ENCODE measurements around the gene FAM76B.

FAM76B gene

DNA sequence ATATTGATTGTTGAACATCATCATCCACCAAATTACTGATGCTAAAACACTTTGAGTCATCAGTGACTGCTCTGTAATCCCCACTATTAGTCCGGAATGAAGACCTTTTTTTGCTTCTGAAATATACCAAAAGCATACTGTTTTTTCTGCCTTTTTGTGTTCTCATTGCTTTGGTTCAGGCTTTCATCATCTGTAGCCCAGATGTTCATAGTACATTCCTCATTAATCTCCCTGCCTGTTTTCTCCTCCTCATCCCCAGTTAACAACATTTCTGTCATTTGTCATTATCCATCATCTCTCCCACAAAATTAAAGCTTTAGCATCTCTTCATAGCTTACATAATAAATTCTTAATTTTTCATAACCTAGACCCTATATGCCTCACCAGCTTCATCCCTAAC lies 10.0 kb upstream of the FAM76B start:
- no peak for TF ChIP-seq ZNF8 (CRISPR knock-in tag; IDR thresholded peaks at IDR 0.05)
- no peak for TF ChIP-seq ZNF565 (CRISPR knock-in tag; conservative IDR thresholded peaks at IDR 0.05; ENCODE audit: low read depth)
- TF ChIP-seq, protein P1, sequence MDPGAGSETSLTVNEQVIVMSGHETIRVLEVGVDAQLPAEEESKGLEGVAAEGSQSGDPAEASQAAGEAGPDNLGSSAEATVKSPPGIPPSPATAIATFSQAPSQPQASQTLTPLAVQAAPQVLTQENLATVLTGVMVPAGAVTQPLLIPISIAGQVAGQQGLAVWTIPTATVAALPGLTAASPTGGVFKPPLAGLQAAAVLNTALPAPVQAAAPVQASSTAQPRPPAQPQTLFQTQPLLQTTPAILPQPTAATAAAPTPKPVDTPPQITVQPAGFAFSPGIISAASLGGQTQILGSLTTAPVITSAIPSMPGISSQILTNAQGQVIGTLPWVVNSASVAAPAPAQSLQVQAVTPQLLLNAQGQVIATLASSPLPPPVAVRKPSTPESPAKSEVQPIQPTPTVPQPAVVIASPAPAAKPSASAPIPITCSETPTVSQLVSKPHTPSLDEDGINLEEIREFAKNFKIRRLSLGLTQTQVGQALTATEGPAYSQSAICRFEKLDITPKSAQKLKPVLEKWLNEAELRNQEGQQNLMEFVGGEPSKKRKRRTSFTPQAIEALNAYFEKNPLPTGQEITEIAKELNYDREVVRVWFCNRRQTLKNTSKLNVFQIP (CRISPR knock-in tag; IDR thresholded peaks at IDR 0.05; ENCODE audit: borderline replicate concordance, low read depth) = no peak
- no peak for TF ChIP-seq OSR1 (CRISPR knock-in tag; IDR thresholded peaks at IDR 0.05)
- no peak for TF ChIP-seq ZFP3 (CRISPR knock-in tag; IDR thresholded peaks at IDR 0.05)
- no peak for TF ChIP-seq ZC3H10 (CRISPR knock-in tag; IDR thresholded peaks at IDR 0.05)
- TF ChIP-seq, protein P2, sequence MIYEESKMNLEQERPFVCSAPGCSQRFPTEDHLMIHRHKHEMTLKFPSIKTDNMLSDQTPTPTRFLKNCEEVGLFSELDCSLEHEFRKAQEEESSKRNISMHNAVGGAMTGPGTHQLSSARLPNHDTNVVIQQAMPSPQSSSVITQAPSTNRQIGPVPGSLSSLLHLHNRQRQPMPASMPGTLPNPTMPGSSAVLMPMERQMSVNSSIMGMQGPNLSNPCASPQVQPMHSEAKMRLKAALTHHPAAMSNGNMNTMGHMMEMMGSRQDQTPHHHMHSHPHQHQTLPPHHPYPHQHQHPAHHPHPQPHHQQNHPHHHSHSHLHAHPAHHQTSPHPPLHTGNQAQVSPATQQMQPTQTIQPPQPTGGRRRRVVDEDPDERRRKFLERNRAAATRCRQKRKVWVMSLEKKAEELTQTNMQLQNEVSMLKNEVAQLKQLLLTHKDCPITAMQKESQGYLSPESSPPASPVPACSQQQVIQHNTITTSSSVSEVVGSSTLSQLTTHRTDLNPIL (CRISPR knock-in tag; IDR thresholded peaks at IDR 0.05; ENCODE audit: low read depth) = no peak
- TF ChIP-seq TCF4 (CRISPR knock-in tag; IDR thresholded peaks at IDR 0.05; ENCODE audit: borderline replicate concordance) = no peak
- TF ChIP-seq, protein P3, sequence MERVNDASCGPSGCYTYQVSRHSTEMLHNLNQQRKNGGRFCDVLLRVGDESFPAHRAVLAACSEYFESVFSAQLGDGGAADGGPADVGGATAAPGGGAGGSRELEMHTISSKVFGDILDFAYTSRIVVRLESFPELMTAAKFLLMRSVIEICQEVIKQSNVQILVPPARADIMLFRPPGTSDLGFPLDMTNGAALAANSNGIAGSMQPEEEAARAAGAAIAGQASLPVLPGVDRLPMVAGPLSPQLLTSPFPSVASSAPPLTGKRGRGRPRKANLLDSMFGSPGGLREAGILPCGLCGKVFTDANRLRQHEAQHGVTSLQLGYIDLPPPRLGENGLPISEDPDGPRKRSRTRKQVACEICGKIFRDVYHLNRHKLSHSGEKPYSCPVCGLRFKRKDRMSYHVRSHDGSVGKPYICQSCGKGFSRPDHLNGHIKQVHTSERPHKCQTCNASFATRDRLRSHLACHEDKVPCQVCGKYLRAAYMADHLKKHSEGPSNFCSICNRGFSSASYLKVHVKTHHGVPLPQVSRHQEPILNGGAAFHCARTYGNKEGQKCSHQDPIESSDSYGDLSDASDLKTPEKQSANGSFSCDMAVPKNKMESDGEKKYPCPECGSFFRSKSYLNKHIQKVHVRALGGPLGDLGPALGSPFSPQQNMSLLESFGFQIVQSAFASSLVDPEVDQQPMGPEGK (CRISPR knock-in tag; IDR thresholded peaks at IDR 0.05; ENCODE audit: borderline replicate concordance) = no peak
- no peak for TF ChIP-seq ESRRG (CRISPR knock-in tag; IDR thresholded peaks at IDR 0.05)
- no peak for TF ChIP-seq RARB (CRISPR knock-in tag; IDR thresholded peaks at IDR 0.05)
- TF ChIP-seq CSDC2 (CRISPR knock-in tag; IDR thresholded peaks at IDR 0.05) = no peak
- no peak for TF ChIP-seq ISL1 (CRISPR knock-in tag; IDR thresholded peaks at IDR 0.05)
- TF ChIP-seq ARNTL (CRISPR knock-in tag; IDR thresholded peaks at IDR 0.05; ENCODE audit: borderline replicate concordance, low read depth) = no peak
- TF ChIP-seq, protein P4, sequence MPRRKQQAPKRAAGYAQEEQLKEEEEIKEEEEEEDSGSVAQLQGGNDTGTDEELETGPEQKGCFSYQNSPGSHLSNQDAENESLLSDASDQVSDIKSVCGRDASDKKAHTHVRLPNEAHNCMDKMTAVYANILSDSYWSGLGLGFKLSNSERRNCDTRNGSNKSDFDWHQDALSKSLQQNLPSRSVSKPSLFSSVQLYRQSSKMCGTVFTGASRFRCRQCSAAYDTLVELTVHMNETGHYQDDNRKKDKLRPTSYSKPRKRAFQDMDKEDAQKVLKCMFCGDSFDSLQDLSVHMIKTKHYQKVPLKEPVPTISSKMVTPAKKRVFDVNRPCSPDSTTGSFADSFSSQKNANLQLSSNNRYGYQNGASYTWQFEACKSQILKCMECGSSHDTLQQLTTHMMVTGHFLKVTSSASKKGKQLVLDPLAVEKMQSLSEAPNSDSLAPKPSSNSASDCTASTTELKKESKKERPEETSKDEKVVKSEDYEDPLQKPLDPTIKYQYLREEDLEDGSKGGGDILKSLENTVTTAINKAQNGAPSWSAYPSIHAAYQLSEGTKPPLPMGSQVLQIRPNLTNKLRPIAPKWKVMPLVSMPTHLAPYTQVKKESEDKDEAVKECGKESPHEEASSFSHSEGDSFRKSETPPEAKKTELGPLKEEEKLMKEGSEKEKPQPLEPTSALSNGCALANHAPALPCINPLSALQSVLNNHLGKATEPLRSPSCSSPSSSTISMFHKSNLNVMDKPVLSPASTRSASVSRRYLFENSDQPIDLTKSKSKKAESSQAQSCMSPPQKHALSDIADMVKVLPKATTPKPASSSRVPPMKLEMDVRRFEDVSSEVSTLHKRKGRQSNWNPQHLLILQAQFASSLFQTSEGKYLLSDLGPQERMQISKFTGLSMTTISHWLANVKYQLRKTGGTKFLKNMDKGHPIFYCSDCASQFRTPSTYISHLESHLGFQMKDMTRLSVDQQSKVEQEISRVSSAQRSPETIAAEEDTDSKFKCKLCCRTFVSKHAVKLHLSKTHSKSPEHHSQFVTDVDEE (CRISPR knock-in tag; IDR thresholded peaks at IDR 0.05) = no peak
- no peak for TF ChIP-seq GLIS3 (CRISPR knock-in tag; IDR thresholded peaks at IDR 0.05)
- TF ChIP-seq SNAI2 (CRISPR knock-in tag; IDR thresholded peaks at IDR 0.05) = no peak
- ATAC-seq = no peak

DNA sequence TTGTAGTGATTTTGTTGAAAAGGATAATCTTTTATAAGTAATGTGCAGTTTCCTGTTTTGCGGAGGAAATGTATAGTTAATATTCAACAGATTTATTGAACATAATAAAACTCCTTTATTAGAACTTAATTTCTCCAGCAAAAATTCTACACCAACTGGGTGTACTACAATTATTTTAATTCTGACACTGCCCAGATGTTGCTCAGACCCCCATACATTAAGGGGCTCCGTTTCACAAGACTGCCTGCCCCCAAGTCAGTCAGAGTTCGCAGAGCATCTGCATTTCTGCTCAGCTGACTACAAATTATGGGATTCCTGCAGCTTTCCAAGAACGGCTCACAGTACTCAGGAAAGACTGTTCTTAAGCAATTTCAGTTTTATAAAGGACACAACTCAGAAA lies 6.9 kb upstream of the FAM76B start:
- no peak for ATAC-seq
- TF ChIP-seq ESRRG (CRISPR knock-in tag; IDR thresholded peaks at IDR 0.05) (no peak), ZC3H10 (CRISPR knock-in tag; IDR thresholded peaks at IDR 0.05) (no peak), ZNF70 (CRISPR knock-in tag; IDR thresholded peaks at IDR 0.05) (no peak), ZNF8 (CRISPR knock-in tag; IDR thresholded peaks at IDR 0.05) (no peak), ARNTL (CRISPR knock-in tag; IDR thresholded peaks at IDR 0.05; ENCODE audit: borderline replicate concordance, low read depth) (no peak), GLIS3 (CRISPR knock-in tag; IDR thresholded peaks at IDR 0.05) (no peak), ZNF565 (CRISPR knock-in tag; conservative IDR thresholded peaks at IDR 0.05; ENCODE audit: low read depth) (no peak), TCF4 (CRISPR knock-in tag; IDR thresholded peaks at IDR 0.05; ENCODE audit: borderline replicate concordance) (no peak), OSR1 (CRISPR knock-in tag; IDR thresholded peaks at IDR 0.05) (no peak), TOX (CRISPR knock-in tag; IDR thresholded peaks at IDR 0.05; ENCODE audit: borderline replicate concordance) (no peak), ZFP3 (CRISPR knock-in tag; IDR thresholded peaks at IDR 0.05) (no peak)
- TF ChIP-seq, protein P2 (CRISPR knock-in tag; IDR thresholded peaks at IDR 0.05; ENCODE audit: low read depth) = no peak
- TF ChIP-seq, protein P1 (CRISPR knock-in tag; IDR thresholded peaks at IDR 0.05; ENCODE audit: borderline replicate concordance, low read depth) = no peak
- TF ChIP-seq, protein P5, sequence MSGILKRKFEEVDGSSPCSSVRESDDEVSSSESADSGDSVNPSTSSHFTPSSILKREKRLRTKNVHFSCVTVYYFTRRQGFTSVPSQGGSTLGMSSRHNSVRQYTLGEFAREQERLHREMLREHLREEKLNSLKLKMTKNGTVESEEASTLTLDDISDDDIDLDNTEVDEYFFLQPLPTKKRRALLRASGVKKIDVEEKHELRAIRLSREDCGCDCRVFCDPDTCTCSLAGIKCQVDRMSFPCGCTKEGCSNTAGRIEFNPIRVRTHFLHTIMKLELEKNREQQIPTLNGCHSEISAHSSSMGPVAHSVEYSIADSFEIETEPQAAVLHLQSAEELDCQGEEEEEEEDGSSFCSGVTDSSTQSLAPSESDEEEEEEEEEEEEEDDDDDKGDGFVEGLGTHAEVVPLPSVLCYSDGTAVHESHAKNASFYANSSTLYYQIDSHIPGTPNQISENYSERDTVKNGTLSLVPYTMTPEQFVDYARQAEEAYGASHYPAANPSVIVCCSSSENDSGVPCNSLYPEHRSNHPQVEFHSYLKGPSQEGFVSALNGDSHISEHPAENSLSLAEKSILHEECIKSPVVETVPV (CRISPR knock-in tag; IDR thresholded peaks at IDR 0.05) = no peak

All from SK-N-SH treated with all-trans-retinoic acid at 6 μM for 48 hours (cell line).